Progenitor cell of endocrine pancreas (in vitro differentiated cells): ENCODE results near the gene TTC28. TPM values are rescaled to one million over a fixed set of nuclear protein-coding genes. Genes with fewer than 3 reads are reported as not detected.
"Not testable (repeated sequence)": the region's sequence is repeated elsewhere in the genome, so short reads cannot be mapped to it uniquely, and the experiment has no call there.

Experiments
- DNase-seq: peaks from one replicate; pipeline ENCODE4 v3.0.0; 2021; ENCODE audit warnings: low spot score; ENCODE audit not compliant: unreplicated experiment
- H3K27ac Mint-ChIP-seq: 2 replicates; pipeline ENCODE4 v1.8.0; 2021; ENCODE audit warnings: mild to moderate bottlenecking, moderate library complexity, mixed read lengths
- H3K27me3 Mint-ChIP-seq: 2 replicates; pipeline ENCODE4 v1.8.0; 2021; ENCODE audit warnings: mixed read lengths
- H3K36me3 Mint-ChIP-seq: 2 replicates; pipeline ENCODE4 v1.8.0; 2022; ENCODE audit warnings: mixed read lengths; ENCODE audit not compliant: insufficient read depth
- H3K4me1 Mint-ChIP-seq: 2 replicates; pipeline ENCODE4 v1.8.0; 2021; ENCODE audit warnings: low read depth, mixed read lengths
- H3K4me3 Mint-ChIP-seq: 2 replicates; pipeline ENCODE4 v1.8.0; 2021; ENCODE audit warnings: low read depth, mild to moderate bottlenecking, moderate library complexity, mixed read lengths
- H3K9me3 Mint-ChIP-seq: 2 replicates; pipeline ENCODE4 v1.8.0; 2021; ENCODE audit warnings: low read depth, mixed read lengths
- total RNA-seq: library from RNA; stranded (reverse); gene quantifications from 2 replicates; pipeline ENCODE4 v1.2.1, GENCODE V29; 2021
- TF ChIP-seq, protein P1 (sequence below): fragments of 200-600 bp; sonication (generic); IDR thresholded peaks from one replicate; pipeline ENCODE4 v1.5.0; 2021; ENCODE audit warnings: antibody characterized with exemption, mild to moderate bottlenecking; ENCODE audit not compliant: unreplicated experiment

TTC28 gene
- total RNA-seq, 1 donor from 2014 or later: 35.2 TPM

DNA sequence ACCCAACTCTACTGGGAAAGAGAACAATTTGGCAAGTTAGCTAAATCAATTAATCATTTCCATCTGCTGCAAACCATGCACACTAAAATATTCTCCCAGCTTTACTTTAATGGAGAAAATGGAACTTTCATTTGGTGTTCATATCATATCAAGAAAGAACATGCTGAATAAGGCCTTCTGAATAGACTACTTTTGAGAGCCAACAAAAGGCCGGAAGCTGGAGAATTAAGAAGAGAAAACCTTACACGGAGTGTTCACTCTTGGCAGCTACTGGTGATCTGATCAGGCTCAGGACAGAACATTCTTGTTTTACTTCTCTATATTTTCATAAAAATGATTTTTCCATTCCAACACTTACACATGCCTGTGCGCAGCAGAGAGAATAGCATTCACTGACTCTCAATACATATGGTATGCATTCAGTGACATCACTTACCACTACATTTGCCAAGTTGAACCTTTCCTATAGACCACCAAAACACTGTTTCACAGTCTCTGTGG, 165.3 kb downstream of the TTC28 start:
- peaks cover 9% of the 10 kb centered on the region for H3K36me3 Mint-ChIP-seq
- H3K9me3 Mint-ChIP-seq: peaks cover 23% of the 10 kb centered on the region
- H3K4me1 Mint-ChIP-seq: no peaks in the 10 kb centered on the region
- no peak for DNase-seq
- no peak overlapping the region for H3K27ac Mint-ChIP-seq
- H3K27me3 Mint-ChIP-seq: no peaks in the 10 kb centered on the region
- no peak overlapping the region for H3K4me3 Mint-ChIP-seq
- TF ChIP-seq, protein P1, sequence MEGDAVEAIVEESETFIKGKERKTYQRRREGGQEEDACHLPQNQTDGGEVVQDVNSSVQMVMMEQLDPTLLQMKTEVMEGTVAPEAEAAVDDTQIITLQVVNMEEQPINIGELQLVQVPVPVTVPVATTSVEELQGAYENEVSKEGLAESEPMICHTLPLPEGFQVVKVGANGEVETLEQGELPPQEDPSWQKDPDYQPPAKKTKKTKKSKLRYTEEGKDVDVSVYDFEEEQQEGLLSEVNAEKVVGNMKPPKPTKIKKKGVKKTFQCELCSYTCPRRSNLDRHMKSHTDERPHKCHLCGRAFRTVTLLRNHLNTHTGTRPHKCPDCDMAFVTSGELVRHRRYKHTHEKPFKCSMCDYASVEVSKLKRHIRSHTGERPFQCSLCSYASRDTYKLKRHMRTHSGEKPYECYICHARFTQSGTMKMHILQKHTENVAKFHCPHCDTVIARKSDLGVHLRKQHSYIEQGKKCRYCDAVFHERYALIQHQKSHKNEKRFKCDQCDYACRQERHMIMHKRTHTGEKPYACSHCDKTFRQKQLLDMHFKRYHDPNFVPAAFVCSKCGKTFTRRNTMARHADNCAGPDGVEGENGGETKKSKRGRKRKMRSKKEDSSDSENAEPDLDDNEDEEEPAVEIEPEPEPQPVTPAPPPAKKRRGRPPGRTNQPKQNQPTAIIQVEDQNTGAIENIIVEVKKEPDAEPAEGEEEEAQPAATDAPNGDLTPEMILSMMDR: no peak

DNA sequence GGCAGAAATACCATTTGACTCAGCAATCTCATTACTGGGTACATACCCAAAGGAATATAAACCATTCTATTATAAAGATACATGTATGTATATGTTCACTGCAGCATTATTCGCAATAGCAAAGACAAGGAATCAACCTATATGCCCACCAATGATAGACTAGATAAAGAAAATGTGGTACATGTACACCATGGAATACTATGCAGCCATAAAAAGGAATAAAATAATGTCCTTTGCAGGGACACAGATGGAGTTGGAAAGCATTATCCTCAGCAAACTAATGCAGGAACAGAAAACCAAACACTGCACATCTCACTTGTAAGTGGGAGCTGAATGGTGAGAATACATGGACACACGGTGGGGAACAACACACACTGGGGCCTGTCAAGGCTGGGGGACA, 167.3 kb downstream of the TTC28 start:
- DNase-seq, H3K4me1 Mint-ChIP-seq, H3K4me3 Mint-ChIP-seq, H3K27me3 Mint-ChIP-seq, H3K27ac Mint-ChIP-seq: not testable (repeated sequence)
- H3K9me3 Mint-ChIP-seq: peaks cover 30% of the 10 kb centered on the region
- H3K36me3 Mint-ChIP-seq: peaks cover 10% of the 10 kb centered on the region

DNA sequence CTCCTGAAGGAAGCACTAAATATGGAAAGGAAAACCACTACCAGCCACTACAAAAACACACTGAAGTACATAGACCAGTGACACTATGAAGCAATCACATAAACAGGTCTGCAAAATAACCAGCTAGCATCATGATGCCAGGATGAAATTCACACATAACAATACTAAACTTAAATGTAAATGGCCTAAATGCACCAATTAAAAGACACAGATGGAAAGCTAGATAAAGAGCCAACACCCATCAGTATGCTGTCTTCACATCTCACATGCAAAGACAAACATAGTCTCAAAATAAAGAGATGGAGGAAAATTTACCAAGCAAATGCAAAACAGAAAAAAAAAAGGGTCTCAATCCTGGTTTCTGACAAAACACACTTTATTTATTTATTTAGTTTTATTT, 171.7 kb downstream of the TTC28 start:
- Mint-ChIP-seq H3K27ac (no peak overlapping the region), H3K4me1 (peaks cover 2% of the 10 kb centered on the region), H3K36me3 (peaks cover 11% of the 10 kb centered on the region), H3K9me3 (peaks cover 30% of the 10 kb centered on the region), H3K4me3 (no peak overlapping the region), H3K27me3 (no peaks in the 10 kb centered on the region)
- TF ChIP-seq, protein P1: no peak
- DNase-seq: no peak

- H3K36me3 Mint-ChIP-seq: peaks cover 11% of the 10 kb centered on the region
Observed at GRCh38 chr22:28506150-28506535, 173.5 kb downstream of the TTC28 start.

DNA sequence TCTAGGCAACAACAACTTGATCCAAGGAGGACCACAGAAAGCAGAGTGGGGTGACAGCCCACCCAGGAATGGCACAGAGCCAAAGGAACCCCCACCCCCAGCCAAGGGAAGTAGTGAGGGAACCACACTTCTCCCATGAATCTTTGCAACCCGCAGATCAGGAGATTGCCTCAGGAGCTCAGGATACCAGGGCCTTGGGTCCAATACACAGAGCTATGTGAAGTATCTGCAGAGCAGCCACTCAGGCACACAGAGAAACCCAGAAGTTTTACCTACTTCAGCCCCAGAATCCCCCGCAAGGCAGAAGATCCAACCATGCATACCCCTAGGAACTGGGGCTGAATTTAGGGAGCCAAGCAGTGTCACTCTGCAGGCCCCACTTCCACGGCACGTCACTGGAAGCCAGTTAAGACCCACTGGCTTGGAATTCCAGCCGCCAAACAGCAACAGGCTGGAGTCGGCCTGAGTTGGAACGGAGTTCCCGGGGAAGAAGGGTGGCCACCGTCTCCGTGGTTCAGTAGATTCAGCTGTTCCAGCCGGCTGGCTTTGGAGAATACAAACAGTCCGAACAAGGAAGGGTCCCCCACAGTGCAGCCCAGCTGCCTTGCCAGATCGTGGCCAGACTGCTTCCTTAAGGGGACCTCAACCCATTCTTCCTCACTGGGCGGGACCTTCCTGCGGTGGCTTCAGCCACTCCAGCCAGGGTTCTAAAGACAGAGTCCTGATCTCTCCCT, 174.1 kb downstream of the TTC28 start:
- H3K4me1 Mint-ChIP-seq: peaks cover 2% of the 10 kb centered on the region
- no peak for DNase-seq
- H3K27ac Mint-ChIP-seq: no peak overlapping the region
- H3K9me3 Mint-ChIP-seq: peaks cover 19% of the 10 kb centered on the region
- H3K4me3 Mint-ChIP-seq: no peak overlapping the region
- TF ChIP-seq, protein P1: no peak
- peaks cover 8% of the 10 kb centered on the region for H3K36me3 Mint-ChIP-seq
- no peaks in the 10 kb centered on the region for H3K27me3 Mint-ChIP-seq

More at GRCh38 chr22:28506150-28506535, 173.5 kb downstream of the TTC28 start:
- DNase-seq: no peak
- no peaks in the 10 kb centered on the region for H3K27me3 Mint-ChIP-seq
- TF ChIP-seq, protein P1: no peak
- no peak overlapping the region for H3K4me3 Mint-ChIP-seq
- H3K9me3 Mint-ChIP-seq: peaks cover 24% of the 10 kb centered on the region
- no peak overlapping the region for H3K27ac Mint-ChIP-seq
- peaks cover 2% of the 10 kb centered on the region for H3K4me1 Mint-ChIP-seq

DNA sequence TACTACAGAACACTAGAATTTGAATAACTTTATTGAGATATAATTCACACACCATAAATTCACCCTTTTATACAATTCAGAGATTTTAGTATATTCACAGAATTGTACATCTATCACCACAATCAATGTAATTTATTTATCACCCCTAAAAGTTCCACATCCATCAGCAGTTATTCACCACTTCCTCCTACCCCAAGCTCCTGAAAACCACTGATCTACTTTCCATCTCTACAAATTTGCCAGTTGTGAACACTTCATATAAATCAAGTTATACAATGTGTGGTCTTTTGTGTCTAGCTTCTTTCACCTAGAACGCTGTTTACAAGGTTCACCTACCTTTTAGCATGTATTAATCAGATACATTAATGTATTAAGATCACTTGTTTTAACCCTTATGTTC, 179.6 kb downstream of the TTC28 start:
- Mint-ChIP-seq H3K27ac (no peak overlapping the region), H3K4me3 (no peak overlapping the region), H3K4me1 (peaks cover 4% of the 10 kb centered on the region), H3K9me3 (no peaks in the 10 kb centered on the region), H3K27me3 (no peaks in the 10 kb centered on the region), H3K36me3 (no peaks in the 10 kb centered on the region)
- TF ChIP-seq, protein P1: no peak
- DNase-seq: no peak
